Lung (tissue), 12 donors: ENCODE measurements around the gene NEK7. TPM values are rescaled to one million over a fixed set of nuclear protein-coding genes. Genes with fewer than 3 reads are reported as not detected.

ENCODE experiments used
- ATAC-seq: fragments of 200-7000 bp; cut with Tn5 transposase; one replicate; pipeline ENCODE4 v1.9.1; 2020; ENCODE audit warnings: moderate number of reproducible peaks; ENCODE audit not compliant: insufficient read depth, low FRiP score
- DNase-seq, 3 donors: peaks; one replicate each; pipeline ENCODE4 v3.0.0-alpha.2; 2013 to 2017
- H3K27ac ChIP-seq, 2 donors: one replicate each; pipeline ENCODE4 v1.5.1; 2013; ENCODE audit warnings: mild to moderate bottlenecking in 2 of 2, moderate library complexity in 2 of 2, control low read depth in 1 of 2, inconsistent platforms in 1 of 2, low read depth in 1 of 2, low read length in 1 of 2
- H3K27me3 ChIP-seq, 3 donors: one replicate each; pipeline ENCODE4 v1.5.1; 2013; ENCODE audit warnings: low read length in 2 of 3; ENCODE audit not compliant: control insufficient read depth in 3 of 3, insufficient read depth in 3 of 3
- H3K36me3 ChIP-seq, 4 donors: one replicate each; pipeline ENCODE4 v1.5.1; 2013; ENCODE audit warnings: low read length in 4 of 4, mild to moderate bottlenecking in 1 of 4, moderate library complexity in 1 of 4; ENCODE audit not compliant: control insufficient read depth in 4 of 4, insufficient read depth in 4 of 4
- H3K4me1 ChIP-seq, 5 donors: one replicate each; pipeline ENCODE4 v1.5.1; 2013; ENCODE audit warnings: low read length in 5 of 5, mild to moderate bottlenecking in 2 of 5, moderate library complexity in 1 of 5; ENCODE audit not compliant: control insufficient read depth in 5 of 5, insufficient read depth in 5 of 5
- H3K4me3 ChIP-seq: one replicate; pipeline ENCODE4 v1.5.1; 2013; ENCODE audit warnings: mild to moderate bottlenecking, control low read depth, moderate library complexity
- H3K9ac ChIP-seq, 2 donors: one replicate each; pipeline ENCODE4 v1.5.1; 2013; ENCODE audit warnings: low read length in 2 of 2, control low read depth in 1 of 2; ENCODE audit not compliant: insufficient read depth in 1 of 2
- H3K9me3 ChIP-seq, 4 donors: one replicate each; pipeline ENCODE4 v1.5.1; 2013; ENCODE audit warnings: low read length in 3 of 4, mild to moderate bottlenecking in 1 of 4, moderate library complexity in 1 of 4; ENCODE audit not compliant: control insufficient read depth in 4 of 4, insufficient read depth in 3 of 4
- WGBS, 2 donors: extraction: QIAGEN DNeasy Blood & Tissue Kit; methylation state at CpG; one replicate each; pipeline ENCODE4 v1.1.7; 2013; 5-methylcytosine and 5-hydroxymethylcytosine counted together
- polyA plus RNA-seq, 2 donors: library from polyadenylated mRNA; stranded (reverse); fragments of 200-250 nt; gene quantifications; one replicate each; pipeline ENCODE4 v1.2.1, GENCODE V29; 2013
- total RNA-seq, 2 donors: library from RNA; depleted of rRNA in 1 of 2; stranded (reverse); fragments of >200 nt in 1 of 2; gene quantifications; one replicate each; pipeline ENCODE4 v1.2.1, GENCODE V29; 2014 to 2021
- TF ChIP-seq, protein P1 (sequence below): IDR thresholded peaks from 2 replicates; pipeline ENCODE4 v1.5.1; 2012; ENCODE audit warnings: mild to moderate bottlenecking; ENCODE audit errors: control extremely low read depth, extremely low read depth
- donor health status: control.
- donor health status: control.
- donor health status: Bipolar disorder and iron deficiency.
- donor health status: healthy.
- donor health status: DM: yes; HTN: yes; CAD: no.

Gene NEK7
- total and polyA plus RNA-seq, 4 donors: 23.9 to 132 (median 64.2) TPM

DNA sequence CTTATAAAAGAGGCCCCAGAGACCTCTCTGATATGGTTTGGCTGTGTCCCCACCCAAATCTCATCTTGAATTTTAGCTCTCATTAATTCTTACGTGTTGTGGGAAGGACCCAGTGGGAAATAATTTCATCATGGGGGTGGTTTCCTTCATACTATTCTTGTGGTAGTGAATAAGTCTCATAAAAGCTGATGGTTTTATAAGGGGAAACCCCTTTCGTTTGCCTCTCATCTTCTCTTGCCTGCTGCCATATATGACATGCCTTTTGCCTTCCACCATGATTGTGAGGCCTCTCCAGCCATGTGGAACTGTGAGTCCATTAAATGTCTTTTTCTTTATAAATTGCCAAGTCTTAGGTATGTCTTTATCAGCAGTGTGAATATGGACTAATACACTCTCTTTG lies 22.5 kb upstream of the NEK7 start:
- Histone ChIP-seq H3K4me3 (no peak overlapping the region), H3K36me3 (no peaks in the 10 kb centered on the region), H3K9ac (no peak overlapping the region), H3K27ac (no peak overlapping the region), H3K9me3 (peaks cover 0 to 2% (median 0%) of the 10 kb centered on the region in 4 donors), H3K4me1 (peaks cover 0 to 2% (median 0%) of the 10 kb centered on the region in 5 donors), H3K27me3 (no peaks in the 10 kb centered on the region)
- no peak for ATAC-seq
- WGBS, 2 donors: 78 to 89% methylated on average over 2 of the region's 2 CpGs
- no peak for DNase-seq
- TF ChIP-seq, protein P1, sequence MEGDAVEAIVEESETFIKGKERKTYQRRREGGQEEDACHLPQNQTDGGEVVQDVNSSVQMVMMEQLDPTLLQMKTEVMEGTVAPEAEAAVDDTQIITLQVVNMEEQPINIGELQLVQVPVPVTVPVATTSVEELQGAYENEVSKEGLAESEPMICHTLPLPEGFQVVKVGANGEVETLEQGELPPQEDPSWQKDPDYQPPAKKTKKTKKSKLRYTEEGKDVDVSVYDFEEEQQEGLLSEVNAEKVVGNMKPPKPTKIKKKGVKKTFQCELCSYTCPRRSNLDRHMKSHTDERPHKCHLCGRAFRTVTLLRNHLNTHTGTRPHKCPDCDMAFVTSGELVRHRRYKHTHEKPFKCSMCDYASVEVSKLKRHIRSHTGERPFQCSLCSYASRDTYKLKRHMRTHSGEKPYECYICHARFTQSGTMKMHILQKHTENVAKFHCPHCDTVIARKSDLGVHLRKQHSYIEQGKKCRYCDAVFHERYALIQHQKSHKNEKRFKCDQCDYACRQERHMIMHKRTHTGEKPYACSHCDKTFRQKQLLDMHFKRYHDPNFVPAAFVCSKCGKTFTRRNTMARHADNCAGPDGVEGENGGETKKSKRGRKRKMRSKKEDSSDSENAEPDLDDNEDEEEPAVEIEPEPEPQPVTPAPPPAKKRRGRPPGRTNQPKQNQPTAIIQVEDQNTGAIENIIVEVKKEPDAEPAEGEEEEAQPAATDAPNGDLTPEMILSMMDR: no peak

DNA sequence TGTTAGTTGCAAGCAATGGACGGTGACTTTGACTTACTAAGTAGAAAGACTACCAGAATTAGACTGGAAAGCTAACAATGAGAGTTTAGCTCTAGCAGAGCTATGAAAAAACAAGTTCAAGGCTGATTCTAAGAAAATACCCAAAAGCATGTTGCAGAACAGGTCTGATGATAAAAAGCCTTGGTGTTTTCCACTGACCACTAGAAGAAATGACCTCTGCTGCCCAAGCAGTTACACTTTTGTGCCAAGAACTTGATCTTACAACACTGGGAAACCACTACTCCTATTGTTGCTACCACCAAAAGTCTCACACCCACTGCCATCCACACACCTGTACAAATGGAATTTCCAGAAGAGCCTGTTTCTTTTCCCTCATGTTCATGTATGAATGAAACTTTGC lies 21.4 kb upstream of the NEK7 start:
- H3K27ac ChIP-seq: no peak overlapping the region
- H3K27me3 ChIP-seq: no peaks in the 10 kb centered on the region
- DNase-seq (no peak), ATAC-seq (no peak)
- H3K9ac ChIP-seq: no peak overlapping the region
- H3K36me3 ChIP-seq: no peaks in the 10 kb centered on the region
- H3K9me3 ChIP-seq: peaks cover 0 to 2% (median 0%) of the 10 kb centered on the region in 4 donors
- TF ChIP-seq, protein P1: no peak
- H3K4me3 ChIP-seq: no peak overlapping the region
- WGBS, 2 donors: 85 to 93% methylated on average over 1 of the region's 1 CpG
- H3K4me1 ChIP-seq: peaks cover 0 to 2% (median 0%) of the 10 kb centered on the region in 5 donors

DNA sequence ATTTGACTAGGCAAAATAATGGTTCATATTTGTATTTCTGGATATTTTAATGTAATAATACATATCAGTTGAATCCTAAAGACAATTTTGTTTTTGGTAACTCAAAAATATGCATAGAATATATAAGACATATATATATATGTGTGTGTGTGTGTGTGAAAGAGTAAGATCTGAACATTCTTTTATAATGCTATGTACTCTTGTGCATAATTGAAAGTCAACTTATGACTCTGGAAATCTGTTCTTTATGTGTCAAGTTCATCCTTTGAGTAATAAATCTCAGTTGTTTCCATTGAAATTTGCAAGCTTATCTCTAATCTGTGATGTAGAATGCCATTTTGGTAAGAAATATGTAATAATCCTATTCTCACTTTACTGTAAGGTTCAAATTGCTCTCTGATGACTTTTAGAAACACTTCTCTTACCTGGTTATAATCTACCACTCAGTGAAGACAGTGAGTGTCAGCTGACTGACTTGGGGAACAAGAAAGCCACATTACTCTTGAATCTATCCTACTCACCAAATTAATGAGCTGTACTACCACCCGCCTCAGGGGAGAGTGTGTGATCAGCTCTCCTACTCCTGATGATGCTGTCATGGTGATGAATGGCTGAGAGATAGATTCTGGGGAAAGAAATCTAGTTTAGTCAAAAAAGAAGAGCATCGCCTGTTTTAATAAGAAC lies 15.0 kb upstream of the NEK7 start:
- 90 to 98% methylated on average over 2 of the region's 2 CpGs for WGBS, 2 donors
- Histone ChIP-seq H3K4me1 (no peaks in the 10 kb centered on the region), H3K4me3 (no peak overlapping the region), H3K9me3 (peaks cover 0 to 2% (median 0%) of the 10 kb centered on the region in 4 donors), H3K27ac (no peak overlapping the region), H3K36me3 (no peaks in the 10 kb centered on the region), H3K9ac (no peak overlapping the region), H3K27me3 (no peaks in the 10 kb centered on the region)
- ATAC-seq: no peak
- TF ChIP-seq, protein P1: no peak
- no peak for DNase-seq

DNA sequence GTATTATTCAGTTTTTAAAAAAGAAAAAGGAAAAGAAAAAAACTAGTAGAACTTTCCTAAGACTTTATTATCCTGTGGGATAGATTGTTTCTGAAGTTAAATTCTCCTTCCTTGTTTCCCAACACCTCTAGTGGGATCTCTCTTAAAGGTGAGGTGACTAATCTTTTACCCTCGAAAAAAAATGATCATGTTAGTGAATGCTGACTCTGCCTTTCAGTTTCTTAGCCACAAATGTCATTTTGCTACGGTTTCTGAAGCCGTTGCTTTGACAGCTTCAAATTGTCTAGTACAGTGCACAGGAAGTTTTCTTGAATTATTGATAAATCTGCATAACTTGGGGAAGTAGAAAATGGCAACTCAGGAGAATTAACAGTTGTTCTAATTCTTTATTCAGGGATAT lies 13.0 kb upstream of the NEK7 start:
- H3K4me1 ChIP-seq: no peaks in the 10 kb centered on the region
- H3K27ac ChIP-seq: no peak overlapping the region
- no peak overlapping the region for H3K4me3 ChIP-seq
- WGBS, 2 donors: 29 to 52% methylated on average over 3 of the region's 3 CpGs
- TF ChIP-seq, protein P1: no peak
- no peaks in the 10 kb centered on the region for H3K27me3 ChIP-seq
- no peaks in the 10 kb centered on the region for H3K9me3 ChIP-seq
- no peak for ATAC-seq
- no peaks in the 10 kb centered on the region for H3K36me3 ChIP-seq
- DNase-seq: no peak
- no peak overlapping the region for H3K9ac ChIP-seq
